Measurements from ENCODE around the gene ATRIP.
A peak's percentile ranks its signal among the peaks of the same experiment; 100 is the strongest.
"Not testable (repeated sequence)": the region's sequence is repeated elsewhere in the genome, so short reads cannot be mapped to it uniquely, and the experiment has no call there.

ATRIP gene

DNA sequence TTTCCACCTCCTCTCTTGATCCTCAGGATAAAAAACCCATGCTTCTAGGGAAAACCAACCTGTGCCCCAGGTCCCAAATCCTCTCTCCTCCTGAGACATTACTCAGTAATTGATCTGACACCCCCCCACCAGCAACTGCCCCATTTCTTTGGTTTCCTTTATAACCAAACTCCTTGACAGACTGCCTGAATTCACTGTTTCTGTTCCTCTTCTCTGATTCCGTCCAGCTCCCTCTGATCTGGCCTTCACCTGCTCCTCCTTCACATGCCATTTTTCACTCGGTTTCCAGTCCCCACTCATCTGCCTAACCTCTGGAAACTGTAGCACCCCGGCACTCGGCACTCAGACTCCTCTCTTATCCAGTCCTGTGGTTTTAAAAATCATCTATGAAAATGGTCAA lies 8.7 kb upstream of the ATRIP start:
- no peak for DNase-seq (ENCODE audit: low read depth)

DNA sequence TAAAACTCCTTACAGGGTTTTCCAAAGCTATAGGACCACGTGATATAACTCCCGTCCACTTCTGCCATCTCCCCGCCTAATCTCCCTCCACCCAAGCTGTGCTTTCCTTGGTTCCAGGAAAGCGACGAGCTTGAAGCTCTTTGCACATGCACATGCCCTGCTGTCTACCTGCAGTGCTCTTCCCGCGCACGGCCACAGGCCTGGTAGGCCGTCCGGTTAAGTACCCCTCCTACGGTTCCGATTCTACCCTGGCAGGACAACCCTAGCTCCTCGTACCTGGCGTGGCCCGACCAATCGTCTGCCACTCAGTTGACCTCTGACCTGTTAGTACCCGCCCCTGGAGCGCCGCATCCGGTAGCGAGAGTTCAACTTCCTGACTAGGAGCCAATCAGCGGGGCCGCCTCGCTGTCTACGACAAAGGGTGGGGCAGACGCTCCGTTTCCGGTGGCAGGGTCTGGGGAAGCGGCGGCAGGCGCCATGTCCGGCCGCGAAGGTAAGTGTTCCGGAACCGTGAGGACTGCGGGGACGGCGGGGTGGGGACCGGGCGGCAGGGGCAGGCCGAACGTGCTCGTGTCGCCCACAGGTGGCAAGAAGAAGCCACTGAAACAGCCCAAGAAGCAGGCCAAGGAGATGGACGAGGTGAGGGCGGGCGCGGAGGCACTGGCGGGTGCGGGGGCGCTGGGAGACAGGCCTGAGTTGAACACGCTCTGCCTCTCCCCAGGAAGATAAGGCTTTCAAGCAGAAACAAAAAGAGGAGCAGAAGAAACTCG lies 6.5 kb upstream of the ATRIP start, which contains the start of the genes CCDC51 and TMA7:
Gene CCDC51, minus strand, starts transcription at position 300 of the 770 bp plus-strand sequence. CDS start 4,991 bp downstream, outside the sequence.
Gene TMA7, plus strand, starts transcription at position 438 of the 770 bp plus-strand sequence. Its CDS starts 40 bp downstream, at position 478.
- DNase-seq (ENCODE audit: low read depth), result peak; percentile 97

DNA sequence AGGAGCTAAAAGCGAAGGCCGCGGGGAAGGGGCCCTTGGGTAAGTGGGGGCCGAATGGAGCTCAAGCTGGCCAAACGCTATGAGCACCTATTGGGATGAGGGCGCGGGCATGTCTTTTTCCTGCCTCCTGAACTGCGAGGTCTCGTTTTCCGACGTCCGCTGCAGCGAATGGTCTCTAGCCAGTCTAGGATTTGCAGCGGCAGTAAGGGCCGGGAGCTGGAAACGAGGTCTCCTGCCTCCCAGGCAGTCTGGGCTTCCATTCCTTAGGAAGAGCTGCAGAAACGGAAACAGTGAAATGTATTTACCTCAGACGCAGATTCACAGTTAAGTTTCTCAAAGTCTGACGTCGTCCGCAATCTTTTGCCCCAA lies 6.0 kb upstream of the ATRIP start:
- no peak for DNase-seq (ENCODE audit: low read depth)

DNA sequence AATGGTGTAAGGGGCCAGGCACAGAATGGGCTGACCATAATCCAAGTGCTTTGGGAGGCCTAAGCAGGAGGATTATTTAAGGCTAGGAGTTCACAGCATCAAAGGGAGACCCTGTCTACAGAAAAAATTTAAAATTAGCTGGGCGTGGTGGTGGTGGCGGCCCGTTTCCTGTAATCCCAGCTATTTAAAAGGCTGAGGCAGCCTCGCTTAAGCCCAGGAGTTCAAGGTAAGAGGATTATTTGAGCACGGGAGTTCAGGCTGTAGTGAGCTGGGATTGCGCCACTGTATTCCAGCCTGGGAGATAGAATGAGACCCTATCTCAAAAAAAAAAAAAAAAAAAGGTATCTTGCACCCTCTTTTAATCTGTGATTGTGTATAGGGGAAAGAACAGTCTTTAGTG lies 4.6 kb upstream of the ATRIP start:
- DNase-seq (ENCODE audit: low read depth), result no peak

DNA sequence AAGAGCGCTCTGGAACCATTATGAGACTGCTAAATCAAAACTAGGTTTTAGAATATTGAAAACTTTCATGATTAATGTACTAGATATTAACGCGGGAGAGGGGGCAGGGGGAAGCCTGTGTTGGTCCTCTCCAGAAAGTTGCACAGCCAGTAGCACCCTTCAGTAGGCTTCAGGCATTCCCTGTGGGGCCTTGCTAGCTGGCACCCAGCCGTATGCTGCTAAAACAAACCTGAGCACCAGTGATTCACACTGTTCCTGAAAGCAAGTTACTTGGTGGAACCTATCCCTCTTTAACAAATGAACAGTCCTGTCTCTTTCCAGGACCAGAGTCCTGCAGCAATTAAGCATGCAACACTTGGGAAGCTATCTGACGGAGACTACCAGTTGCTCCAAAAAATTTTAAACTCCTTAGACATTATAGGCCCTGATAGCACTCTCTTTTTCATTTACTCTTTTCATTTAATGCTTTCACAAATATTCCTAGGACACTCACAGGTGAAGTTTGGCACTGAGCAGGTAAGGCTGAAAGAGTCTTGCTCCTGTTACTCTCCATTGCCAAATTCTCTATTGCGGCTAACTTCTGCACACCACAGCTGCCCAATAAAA lies 1.2 kb upstream of the ATRIP start:
- DNase-seq (ENCODE audit: low read depth), result no peak

DNA sequence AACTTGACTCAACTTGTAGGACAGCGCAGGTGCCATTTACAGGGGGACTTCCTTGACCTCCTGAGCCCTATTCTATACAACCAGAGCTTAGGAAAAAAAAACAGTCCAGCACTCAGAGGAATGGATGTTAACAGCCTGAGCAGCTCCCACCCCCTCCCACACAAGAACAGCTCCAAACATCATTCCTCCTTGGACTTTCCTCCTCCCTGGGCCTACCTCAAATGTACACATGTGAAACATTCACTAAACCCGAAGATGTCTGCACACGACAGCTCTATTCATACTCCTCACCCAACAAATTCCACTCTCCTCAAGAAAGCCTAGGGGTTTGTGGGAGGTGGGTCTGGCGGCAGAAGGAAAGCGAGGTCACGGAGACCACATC lies 503 bp upstream of the ATRIP start:
- no peak for DNase-seq (ENCODE audit: low read depth)

DNA sequence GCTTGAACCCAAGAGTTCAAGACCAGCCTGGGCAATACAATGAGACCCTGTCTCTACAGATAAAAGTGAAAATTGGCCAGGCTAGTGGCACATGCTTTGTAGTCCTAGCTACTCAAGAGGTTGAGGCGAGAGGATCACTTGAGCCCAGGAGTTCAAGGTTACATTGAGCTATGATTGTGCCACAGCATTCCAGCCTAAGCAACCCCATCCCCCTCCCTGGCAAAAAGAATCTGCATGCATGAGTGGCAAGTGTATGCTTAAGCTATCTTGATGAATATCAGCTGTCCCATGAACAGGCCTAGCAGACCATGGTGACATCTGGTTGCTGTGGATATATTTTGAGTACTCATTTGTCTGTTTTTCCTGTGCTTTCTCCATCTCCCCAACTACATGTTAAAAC lies 4.7 kb downstream of the ATRIP start:
- DNase-seq (ENCODE audit: low read depth), result no peak

DNA sequence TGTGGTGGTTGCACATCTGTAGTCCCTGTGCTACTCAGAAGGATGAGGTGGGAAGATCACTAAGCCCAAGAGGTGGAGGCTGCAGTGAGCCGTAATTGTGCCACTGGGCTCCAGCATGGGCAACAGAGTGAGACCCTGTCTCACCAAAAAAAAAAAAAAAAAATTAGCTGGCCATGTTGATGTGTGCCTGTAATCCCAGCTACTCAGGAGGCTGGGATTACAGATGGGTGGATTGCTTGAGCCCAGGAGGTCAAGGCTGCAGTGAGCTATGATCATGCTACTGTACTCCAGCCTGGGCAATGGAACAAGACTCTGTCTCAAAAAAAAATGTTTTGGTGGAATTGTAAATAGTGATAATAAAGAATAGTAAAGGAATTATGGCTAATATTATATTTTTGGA lies 9.9 kb downstream of the ATRIP start:
- no peak for DNase-seq (ENCODE audit: low read depth)

DNA sequence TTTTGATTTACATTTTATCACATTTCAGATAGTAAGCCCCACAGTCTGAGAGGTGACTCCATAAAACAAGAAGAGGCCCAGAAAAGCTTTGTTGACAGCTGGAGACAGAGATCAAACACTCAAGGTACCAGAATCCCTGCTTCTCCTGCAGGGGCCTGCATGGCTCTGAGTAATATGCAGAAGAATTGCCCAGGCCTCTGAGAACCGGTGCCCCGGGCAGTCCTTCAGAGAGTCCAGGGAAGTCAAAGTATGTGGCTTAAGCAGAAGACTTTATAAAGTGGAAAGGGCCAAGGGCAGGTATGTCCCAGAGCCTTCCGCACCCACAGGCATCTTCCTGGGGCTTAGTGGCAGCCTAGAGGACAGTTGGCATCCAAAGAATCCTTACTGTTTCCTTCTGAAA lies 12.8 kb downstream of the ATRIP start:
- no peak for DNase-seq (ENCODE audit: low read depth)

DNA sequence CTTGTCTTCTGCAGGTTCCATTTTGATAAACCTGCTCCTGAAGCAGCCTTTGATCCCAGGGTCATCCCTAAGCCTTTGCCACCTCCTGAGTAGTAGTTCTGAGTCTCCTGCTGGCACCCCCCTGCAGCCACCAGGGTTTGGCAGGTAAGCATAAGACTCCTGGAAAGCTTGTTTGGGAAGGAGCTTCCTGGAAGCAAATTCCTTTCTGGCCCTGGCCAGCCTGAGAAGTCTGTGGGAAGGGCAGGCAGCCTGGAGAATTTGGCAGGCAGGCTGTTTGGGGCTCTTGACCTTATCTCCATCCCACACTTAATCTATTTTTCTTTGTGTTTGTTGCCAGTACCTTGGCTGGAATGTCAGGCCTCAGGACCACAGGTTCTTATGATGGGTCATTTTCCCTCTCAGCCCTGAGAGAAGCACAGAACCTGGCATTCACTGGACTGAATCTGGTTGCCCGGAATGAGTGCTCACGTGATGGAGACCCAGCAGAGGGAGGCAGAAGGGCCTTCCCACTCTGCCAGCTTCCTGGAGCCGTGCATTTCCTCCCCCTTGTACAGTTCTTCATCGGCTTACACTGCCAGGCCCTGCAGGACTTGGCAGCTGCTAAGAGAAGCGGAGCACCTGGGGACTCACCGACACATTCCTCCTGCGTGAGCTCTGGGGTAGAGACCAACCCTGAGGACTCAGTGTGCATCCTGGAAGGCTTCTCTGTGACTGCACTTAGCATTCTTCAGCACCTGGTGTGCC lies 13.4 kb downstream of the ATRIP start:
- DNase-seq (ENCODE audit: low read depth), result no peak

DNA sequence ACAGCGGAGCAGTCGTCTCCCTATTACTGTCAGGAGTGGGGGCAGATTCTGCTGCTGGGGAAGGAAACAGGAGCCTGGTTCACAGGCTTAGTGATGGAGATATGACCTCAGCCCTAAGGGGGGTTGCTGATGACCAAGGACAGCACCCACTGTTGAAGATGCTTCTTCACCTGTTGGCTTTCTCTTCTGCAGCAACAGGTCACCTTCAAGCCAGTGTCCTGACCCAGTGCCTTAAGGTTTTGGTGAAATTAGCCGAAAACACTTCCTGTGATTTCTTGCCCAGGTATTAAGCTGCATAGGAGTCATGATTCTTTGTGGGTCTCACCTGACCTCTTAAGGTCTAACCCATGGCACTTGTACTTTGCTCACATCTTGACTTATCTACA lies 14.0 kb downstream of the ATRIP start:
- DNase-seq (ENCODE audit: low read depth), result no peak

DNA sequence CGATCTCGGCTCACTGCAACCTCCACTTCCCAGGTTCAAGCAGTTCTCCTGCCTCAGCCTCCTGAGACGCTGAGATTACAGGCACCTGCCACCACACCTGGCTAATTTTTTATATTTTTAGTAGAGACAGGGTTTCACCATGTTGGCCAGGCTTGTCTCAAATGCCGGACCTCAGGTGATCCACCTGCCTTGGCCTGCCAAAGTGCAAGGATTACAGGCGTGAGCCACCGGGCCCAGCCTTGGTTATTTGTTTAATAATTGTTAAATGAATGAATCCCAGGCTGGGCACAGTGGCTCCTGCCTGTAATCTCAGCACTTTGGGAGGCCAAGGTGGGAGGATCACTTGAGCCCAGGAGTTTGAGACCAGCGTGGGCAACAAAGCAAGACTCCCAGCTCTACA lies 15.2 kb downstream of the ATRIP start:
- not testable (repeated sequence) for DNase-seq (ENCODE audit: low read depth)

DNA sequence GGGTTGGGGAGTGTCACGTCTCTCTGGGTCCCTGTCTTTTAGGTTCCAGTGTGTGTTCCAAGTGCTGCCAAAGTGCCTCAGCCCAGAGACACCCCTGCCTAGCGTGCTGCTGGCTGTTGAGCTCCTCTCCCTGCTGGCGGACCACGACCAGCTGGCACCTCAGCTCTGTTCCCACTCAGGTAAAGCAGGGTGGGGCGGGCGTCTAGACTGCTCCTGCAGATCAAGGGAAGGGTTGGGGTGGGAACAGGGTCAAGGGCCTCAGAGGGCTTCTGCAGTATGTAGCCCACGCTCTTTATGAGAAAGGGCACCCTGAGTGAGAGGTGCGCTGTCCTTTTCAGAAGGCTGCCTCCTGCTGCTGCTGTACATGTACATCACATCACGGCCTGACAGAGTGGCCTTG lies 17.2 kb downstream of the ATRIP start:
- DNase-seq (ENCODE audit: low read depth), result no peak

DNA sequence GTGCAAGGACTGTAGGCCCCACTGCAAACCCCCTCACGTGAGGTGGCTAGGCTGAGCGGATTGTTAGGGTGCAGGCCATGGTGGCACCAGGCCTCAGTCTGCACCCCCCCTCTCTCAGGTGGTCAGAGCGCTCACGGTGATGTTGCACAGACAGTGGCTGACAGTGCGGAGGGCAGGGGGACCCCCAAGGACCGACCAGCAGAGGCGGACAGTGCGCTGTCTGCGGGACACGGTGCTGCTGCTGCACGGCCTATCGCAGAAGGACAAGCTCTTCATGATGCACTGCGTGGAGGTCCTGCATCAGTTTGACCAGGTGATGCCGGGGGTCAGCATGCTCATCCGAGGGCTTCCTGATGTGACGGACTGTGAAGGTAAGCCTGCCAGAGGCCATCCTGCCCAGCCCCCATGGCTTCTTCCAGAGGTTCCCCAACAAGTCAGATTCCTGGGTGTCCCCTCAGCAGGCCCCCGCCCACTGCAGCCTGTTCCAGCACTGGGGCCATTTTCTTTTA lies 18.2 kb downstream of the ATRIP start:
- DNase-seq (ENCODE audit: low read depth), result no peak

DNA sequence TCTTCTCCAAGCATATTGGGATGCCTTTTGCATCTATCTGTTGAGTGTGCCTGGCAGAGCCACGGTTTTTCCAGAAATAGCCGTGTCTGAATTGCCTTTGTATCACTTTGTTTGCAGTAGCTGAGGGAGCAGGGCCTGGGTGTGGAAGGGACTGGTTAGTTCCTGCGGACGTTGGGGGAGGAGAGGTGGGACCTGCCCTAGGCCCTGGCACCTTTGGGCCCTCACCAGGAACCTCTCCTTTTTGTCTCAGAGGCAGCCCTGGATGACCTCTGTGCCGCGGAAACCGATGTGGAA lies 18.6 kb downstream of the ATRIP start:
- DNase-seq (ENCODE audit: low read depth), result no peak

DNA sequence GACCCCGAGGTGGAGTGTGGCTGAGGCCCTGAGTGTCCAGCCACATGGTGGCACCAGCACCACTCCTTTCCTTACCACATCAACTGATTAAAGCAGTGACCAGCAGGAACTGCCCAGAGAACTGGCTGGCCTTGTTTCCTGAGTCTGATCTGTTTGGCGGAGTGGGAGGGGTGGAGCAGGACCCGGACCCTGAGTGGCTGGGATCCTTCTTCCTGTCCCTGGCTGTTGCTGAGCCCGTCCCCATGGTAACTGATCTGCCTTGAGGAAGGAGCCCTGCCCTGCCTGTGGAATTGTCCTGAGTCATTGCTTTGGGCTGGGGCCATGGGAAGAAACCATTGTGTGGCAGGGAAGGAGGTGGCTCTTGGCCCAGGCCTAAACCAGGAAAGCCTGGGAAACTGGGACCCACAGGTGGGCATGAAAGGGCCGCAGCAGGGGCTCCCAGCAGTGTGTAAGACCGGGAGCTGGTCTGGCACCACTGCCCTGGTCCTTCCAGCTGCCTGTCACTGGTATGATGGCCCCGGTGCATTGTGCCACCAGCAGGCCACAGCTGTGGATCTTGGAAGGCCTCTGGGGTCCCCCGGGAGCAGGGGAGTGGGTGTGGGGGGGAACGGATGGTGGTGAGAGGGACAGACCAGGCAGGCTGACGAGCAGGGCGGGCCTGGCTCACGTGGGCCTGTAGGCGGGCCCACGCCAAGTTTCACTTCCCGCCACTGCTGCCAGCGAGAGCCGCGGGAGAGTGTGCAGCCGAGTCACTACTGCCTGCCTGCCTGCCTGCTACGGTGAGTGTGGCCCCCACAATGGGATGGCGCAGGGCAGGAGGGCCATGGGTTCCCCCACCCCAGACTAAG lies 19.2 kb downstream of the ATRIP start:
- peak; percentile 49 for DNase-seq (ENCODE audit: low read depth)

DNA sequence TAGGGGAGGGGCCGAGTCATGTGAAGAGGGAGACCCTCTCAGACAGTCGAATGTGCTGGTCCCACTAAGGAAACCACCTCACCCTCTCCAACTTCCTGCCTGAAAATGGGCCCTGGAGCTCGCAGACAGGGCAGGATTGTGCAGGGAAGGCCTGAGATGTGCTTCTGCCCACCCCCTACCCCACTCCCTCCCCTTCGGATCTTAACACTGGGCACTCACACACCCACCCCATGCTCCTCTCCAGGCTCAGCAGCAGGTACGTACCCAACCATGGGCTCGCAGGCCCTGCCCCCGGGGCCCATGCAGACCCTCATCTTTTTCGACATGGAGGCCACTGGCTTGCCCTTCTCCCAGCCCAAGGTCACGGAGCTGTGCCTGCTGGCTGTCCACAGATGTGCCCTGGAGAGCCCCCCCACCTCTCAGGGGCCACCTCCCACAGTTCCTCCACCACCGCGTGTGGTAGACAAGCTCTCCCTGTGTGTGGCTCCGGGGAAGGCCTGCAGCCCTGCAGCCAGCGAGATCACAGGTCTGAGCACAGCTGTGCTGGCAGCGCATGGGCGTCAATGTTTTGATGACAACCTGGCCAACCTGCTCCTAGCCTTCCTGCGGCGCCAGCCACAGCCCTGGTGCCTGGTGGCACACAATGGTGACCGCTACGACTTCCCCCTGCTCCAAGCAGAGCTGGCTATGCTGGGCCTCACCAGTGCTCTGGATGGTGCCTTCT lies 20.0 kb downstream of the ATRIP start:
- no peak for DNase-seq (ENCODE audit: low read depth)

DNA sequence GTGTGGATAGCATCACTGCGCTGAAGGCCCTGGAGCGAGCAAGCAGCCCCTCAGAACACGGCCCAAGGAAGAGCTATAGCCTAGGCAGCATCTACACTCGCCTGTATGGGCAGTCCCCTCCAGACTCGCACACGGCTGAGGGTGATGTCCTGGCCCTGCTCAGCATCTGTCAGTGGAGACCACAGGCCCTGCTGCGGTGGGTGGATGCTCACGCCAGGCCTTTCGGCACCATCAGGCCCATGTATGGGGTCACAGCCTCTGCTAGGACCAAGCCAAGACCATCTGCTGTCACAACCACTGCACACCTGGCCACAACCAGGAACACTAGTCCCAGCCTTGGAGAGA lies 20.5 kb downstream of the ATRIP start:
- DNase-seq (ENCODE audit: low read depth), result no peak

DNA sequence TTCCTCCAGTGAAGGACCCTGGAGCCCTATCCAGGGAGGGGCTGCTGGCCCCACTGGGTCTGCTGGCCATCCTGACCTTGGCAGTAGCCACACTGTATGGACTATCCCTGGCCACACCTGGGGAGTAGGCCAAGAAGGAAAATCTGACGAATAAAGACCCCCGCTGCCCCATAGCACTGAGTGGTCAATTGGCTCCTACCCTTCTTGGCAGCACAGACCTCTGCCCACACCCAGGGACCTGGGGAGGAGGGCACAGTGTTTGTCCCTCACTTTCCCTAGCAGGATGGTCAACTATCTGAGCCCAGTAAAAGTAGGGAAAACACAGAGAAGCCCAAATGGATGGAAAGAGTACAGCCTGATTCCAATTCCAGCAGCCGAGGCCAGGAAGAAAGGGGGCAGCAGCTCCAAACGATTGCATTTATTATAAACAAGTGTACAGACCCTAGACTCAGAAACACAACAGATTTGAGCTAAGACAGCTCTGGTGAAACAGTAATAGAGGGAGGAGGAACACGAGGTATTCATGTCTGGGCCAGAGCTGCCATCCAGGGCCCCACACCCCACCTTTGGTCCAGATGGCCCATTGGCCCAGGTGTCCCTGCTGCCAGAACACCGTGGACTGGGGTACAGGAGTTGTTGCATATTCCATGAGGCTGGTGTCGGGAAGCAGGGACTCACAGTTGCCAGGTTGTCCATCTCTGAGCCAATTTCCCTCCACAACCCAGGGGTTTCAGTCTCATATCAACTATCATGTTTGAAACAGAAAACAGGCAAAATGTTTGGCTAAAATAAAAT lies 21.1 kb downstream of the ATRIP start:
- no peak for DNase-seq (ENCODE audit: low read depth)

DNA sequence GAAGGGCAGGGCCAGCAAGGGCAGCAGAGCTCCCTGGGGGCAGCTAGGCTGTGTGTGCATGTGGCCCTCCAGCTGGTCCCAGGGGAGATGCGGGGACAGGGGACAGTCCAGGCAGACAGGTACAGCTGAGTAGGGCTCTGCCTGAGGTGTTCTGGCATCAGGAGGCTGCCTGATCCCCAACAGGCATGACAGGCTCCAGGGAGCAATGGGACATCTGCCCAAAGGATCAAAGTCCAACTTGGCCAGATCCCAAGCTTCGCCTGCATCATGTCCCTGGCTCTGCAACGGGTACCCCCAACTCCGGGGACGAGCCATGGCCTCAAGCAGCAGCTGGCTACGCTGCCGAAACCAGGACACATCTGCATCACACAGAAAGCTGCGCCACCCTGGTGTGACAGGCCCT lies 21.8 kb downstream of the ATRIP start:
- DNase-seq (ENCODE audit: low read depth), result no peak

Data from stimulated activated CD8-positive, alpha-beta memory T cell treated with anti-CD3 and anti-CD28 coated beads, Interleukin-7, amount 100 ng/mL, for 24 hours (primary cell).